Astrocyte (in vitro differentiated cells and primary cell): ENCODE data around the gene MLNR. TPM values are rescaled to one million over a fixed set of nuclear protein-coding genes. Genes with fewer than 3 reads are reported as not detected.
A peak's percentile ranks its signal among the peaks of the same experiment; 100 is the strongest.

ENCODE experiments used
- DNase-seq: peaks from one replicate; pipeline ENCODE4 v3.0.0-alpha.2; 2010; ENCODE audit warnings: low read depth
- FAIRE-seq: peaks from 2 replicates; lab custom pipeline; 2011; peaks lifted over from hg19 to GRCh38; lab: Jason Lieb, UNC
- H2AFZ ChIP-seq: 2 replicates; pipeline ENCODE4 v1.6.0; 2012; ENCODE audit warnings: low read depth, low read length, inconsistent platforms
- H3K27ac ChIP-seq: 2 replicates; pipeline ENCODE4 v1.5.1; 2011; ENCODE audit warnings: low read depth, low read length, inconsistent platforms
- H3K27me3 ChIP-seq: 2 replicates; pipeline ENCODE4 v1.6.0; 2011; ENCODE audit warnings: low read length, inconsistent platforms; ENCODE audit not compliant: insufficient read depth
- H3K36me3 ChIP-seq: 2 replicates; pipeline ENCODE4 v1.5.1; 2011; ENCODE audit warnings: low read length, inconsistent platforms; ENCODE audit not compliant: insufficient read depth
- H3K4me1 ChIP-seq: 2 replicates; pipeline ENCODE4 v1.5.1; 2011; ENCODE audit warnings: low read length, inconsistent platforms; ENCODE audit not compliant: insufficient read depth
- H3K4me2 ChIP-seq: 2 replicates; pipeline ENCODE4 v1.6.0; 2012; ENCODE audit warnings: low read length, inconsistent platforms
- H3K4me3 ChIP-seq: 2 replicates; pipeline ENCODE4 v1.5.1; 2011; ENCODE audit warnings: low read depth, mild to moderate bottlenecking, low read length, inconsistent platforms; ENCODE audit not compliant: insufficient read depth
- H3K79me2 ChIP-seq: 2 replicates; pipeline ENCODE4 v1.6.0; 2012; ENCODE audit warnings: mild to moderate bottlenecking, low read length, inconsistent platforms; ENCODE audit not compliant: insufficient read depth
- H3K9ac ChIP-seq: 2 replicates; pipeline ENCODE4 v1.6.0; 2012; ENCODE audit warnings: mild to moderate bottlenecking, low read length, inconsistent platforms
- H3K9me3 ChIP-seq: 2 replicates; pipeline ENCODE4 v1.5.1; 2012; ENCODE audit warnings: low read depth, mild to moderate bottlenecking, low read length, inconsistent platforms; ENCODE audit not compliant: insufficient read depth
- H4K20me1 ChIP-seq: 2 replicates; pipeline ENCODE4 v1.6.0; 2012; ENCODE audit warnings: low read length, inconsistent platforms; ENCODE audit not compliant: insufficient read depth
- H3K27ac Mint-ChIP-seq: one replicate; pipeline ENCODE4 v1.8.0; 2021; ENCODE audit warnings: mild to moderate bottlenecking, mixed read lengths; ENCODE audit not compliant: unreplicated experiment
- H3K27me3 Mint-ChIP-seq: one replicate; pipeline ENCODE4 v1.8.0; 2021; ENCODE audit warnings: low read depth, mixed read lengths; ENCODE audit not compliant: unreplicated experiment
- H3K36me3 Mint-ChIP-seq: one replicate; pipeline ENCODE4 v1.8.0; 2021; ENCODE audit warnings: low read depth, mixed read lengths; ENCODE audit not compliant: unreplicated experiment
- H3K4me1 Mint-ChIP-seq: one replicate; pipeline ENCODE4 v1.8.0; 2021; ENCODE audit warnings: low read depth, mixed read lengths; ENCODE audit not compliant: unreplicated experiment
- H3K4me3 Mint-ChIP-seq: one replicate; pipeline ENCODE4 v1.8.0; 2021; ENCODE audit warnings: mild to moderate bottlenecking, moderate library complexity, mixed read lengths; ENCODE audit not compliant: unreplicated experiment
- H3K9me3 Mint-ChIP-seq: one replicate; pipeline ENCODE4 v1.8.0; 2021; ENCODE audit warnings: mild to moderate bottlenecking, mixed read lengths; ENCODE audit not compliant: unreplicated experiment
- EZH2 ChIP-seq: IDR thresholded peaks from 2 replicates; pipeline ENCODE4 v1.6.1; 2012; ENCODE audit warnings: mild to moderate bottlenecking, low read length, inconsistent platforms; ENCODE audit not compliant: insufficient read depth
- total RNA-seq: library from RNA; stranded (reverse); gene quantifications from 2 replicates; pipeline ENCODE4 v1.2.1, GENCODE V29; 2021
- TF ChIP-seq, protein P1 (sequence below): IDR thresholded peaks from 2 replicates; pipeline ENCODE4 v1.5.1; 2011; ENCODE audit warnings: low read depth, mild to moderate bottlenecking, inconsistent platforms, low read length, moderate library complexity; ENCODE audit not compliant: insufficient read depth

Gene MLNR
- total RNA-seq, 1 donor from 2014 or later = not detected

DNA sequence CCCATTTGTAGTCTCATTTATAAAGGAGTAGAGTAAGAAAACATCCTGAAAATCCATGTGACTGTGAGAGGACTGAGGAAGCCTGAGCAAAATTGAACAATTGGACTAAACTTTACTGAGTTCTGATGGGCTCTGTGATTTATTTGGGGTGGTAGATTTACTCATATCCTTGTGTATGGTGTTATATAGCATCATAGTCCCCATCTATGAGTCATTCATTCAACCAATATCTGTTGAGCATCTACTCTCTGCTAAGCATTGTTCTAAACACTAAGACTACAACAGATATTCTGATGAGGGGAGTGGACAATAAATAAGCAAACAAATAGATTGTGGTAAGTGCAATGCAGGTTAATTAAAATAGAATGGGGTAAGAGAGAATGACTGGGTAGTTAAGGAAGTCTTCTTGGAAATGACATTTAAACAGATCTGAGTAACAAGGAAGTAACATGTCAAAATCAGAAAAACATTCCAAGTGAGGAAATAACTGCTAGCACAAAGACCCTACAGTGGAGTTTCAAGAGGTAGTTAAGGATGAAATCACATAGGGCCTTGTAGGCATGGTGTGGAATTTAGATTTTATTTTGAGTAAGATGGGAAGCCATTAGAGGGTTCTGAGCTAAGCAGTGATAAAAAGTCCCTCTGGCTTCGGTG is 36.3 kb upstream of the MLNR start:
- Histone ChIP-seq H3K36me3 (peaks cover 56% of the 10 kb centered on the region), H4K20me1 (peaks cover 4% of the 10 kb centered on the region), H3K27ac (no peak overlapping the region)

DNA sequence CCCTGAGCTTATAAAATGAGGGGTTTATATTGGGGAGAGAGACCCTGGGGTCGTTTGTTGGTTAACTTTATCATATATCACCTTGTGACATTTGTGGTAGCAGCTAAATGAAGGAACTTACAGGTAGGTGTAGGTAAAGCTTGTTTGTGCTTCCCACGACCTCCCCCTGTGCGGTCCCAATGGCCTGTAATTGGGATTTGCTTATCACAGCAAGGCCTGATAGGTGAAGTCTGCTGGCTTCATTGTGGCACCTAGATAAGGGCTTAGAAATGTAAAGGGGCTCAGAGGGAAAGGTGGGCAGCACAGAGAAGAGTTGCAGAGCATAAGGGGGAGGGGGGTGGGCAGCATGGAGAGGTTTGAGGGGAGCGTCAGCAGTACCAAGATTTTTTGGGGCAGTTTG is 35.5 kb upstream of the MLNR start:
- Histone ChIP-seq H3K9ac (no peak overlapping the region), H3K4me2 (no peak overlapping the region), H3K4me3 (no peak overlapping the region), H2AFZ (no peak overlapping the region), H3K9me3 (no peaks in the 10 kb centered on the region), H3K36me3 (peaks cover 50% of the 10 kb centered on the region), H4K20me1 (peaks cover 4% of the 10 kb centered on the region), H3K27me3 (no peaks in the 10 kb centered on the region), H3K27ac (no peak overlapping the region), H3K79me2 (no peaks in the 10 kb centered on the region), H3K4me1 (no peaks in the 10 kb centered on the region)
- Mint-ChIP-seq H3K4me3 (no peak overlapping the region), H3K36me3 (peaks cover 24% of the 10 kb centered on the region), H3K27me3 (no peaks in the 10 kb centered on the region), H3K27ac (no peak overlapping the region), H3K9me3 (no peaks in the 10 kb centered on the region), H3K4me1 (peaks cover 4% of the 10 kb centered on the region)
- DNase-seq (no peak), FAIRE-seq (no peak)
- TF ChIP-seq, protein P1, sequence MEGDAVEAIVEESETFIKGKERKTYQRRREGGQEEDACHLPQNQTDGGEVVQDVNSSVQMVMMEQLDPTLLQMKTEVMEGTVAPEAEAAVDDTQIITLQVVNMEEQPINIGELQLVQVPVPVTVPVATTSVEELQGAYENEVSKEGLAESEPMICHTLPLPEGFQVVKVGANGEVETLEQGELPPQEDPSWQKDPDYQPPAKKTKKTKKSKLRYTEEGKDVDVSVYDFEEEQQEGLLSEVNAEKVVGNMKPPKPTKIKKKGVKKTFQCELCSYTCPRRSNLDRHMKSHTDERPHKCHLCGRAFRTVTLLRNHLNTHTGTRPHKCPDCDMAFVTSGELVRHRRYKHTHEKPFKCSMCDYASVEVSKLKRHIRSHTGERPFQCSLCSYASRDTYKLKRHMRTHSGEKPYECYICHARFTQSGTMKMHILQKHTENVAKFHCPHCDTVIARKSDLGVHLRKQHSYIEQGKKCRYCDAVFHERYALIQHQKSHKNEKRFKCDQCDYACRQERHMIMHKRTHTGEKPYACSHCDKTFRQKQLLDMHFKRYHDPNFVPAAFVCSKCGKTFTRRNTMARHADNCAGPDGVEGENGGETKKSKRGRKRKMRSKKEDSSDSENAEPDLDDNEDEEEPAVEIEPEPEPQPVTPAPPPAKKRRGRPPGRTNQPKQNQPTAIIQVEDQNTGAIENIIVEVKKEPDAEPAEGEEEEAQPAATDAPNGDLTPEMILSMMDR = no peak
- no peak for TF ChIP-seq EZH2

More for the DNA sequence above, 36.3 kb upstream of the MLNR start:
- Mint-ChIP-seq H3K27ac (no peak overlapping the region), H3K27me3 (no peaks in the 10 kb centered on the region), H3K4me3 (no peak overlapping the region), H3K36me3 (peaks cover 26% of the 10 kb centered on the region), H3K4me1 (peaks cover 4% of the 10 kb centered on the region), H3K9me3 (no peaks in the 10 kb centered on the region)
- FAIRE-seq = peak; percentile 55
- Histone ChIP-seq H2AFZ (no peak overlapping the region), H3K79me2 (no peaks in the 10 kb centered on the region), H3K4me1 (no peaks in the 10 kb centered on the region), H3K4me3 (no peak overlapping the region), H3K9ac (no peak overlapping the region), H3K9me3 (no peaks in the 10 kb centered on the region), H3K4me2 (no peak overlapping the region), H3K27me3 (no peaks in the 10 kb centered on the region)
- DNase-seq = no peak
- TF ChIP-seq, protein P1 = no peak
- no peak for TF ChIP-seq EZH2

DNA sequence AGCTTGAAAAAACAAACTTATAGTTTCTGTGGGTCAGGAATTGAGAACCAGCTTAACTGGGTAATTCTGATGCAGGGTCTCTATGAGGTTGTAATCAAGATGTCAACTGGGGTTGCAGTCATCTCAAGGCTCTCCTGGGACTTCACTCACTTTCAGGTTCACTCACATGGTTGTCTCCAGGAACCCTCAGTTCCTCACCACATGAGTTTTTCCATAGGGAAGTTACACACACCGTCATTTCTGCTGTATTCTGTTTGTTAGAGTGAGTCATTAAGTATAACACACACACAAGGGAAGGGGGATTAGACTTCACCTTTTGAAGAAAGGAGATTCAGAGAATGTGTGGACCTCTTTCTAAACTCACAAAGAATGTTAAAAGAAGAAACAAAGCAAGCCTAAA is 34.9 kb upstream of the MLNR start:
- H3K4me2 ChIP-seq = no peak overlapping the region
- TF ChIP-seq EZH2 = no peak
- TF ChIP-seq, protein P1 = no peak
- no peaks in the 10 kb centered on the region for H3K9me3 Mint-ChIP-seq
- H3K9me3 ChIP-seq = no peaks in the 10 kb centered on the region
- H3K27me3 Mint-ChIP-seq = no peaks in the 10 kb centered on the region
- no peak overlapping the region for H3K27ac ChIP-seq
- H3K4me1 Mint-ChIP-seq = peaks cover 4% of the 10 kb centered on the region
- no peak overlapping the region for H2AFZ ChIP-seq
- no peaks in the 10 kb centered on the region for H3K79me2 ChIP-seq
- H4K20me1 ChIP-seq = peaks cover 4% of the 10 kb centered on the region
- H3K4me3 Mint-ChIP-seq = no peak overlapping the region
- no peaks in the 10 kb centered on the region for H3K27me3 ChIP-seq
- no peak overlapping the region for H3K27ac Mint-ChIP-seq
- no peaks in the 10 kb centered on the region for H3K4me1 ChIP-seq
- H3K4me3 ChIP-seq = no peak overlapping the region
- peaks cover 45% of the 10 kb centered on the region for H3K36me3 ChIP-seq
- FAIRE-seq (no peak), DNase-seq (no peak)
- H3K9ac ChIP-seq = no peak overlapping the region
- H3K36me3 Mint-ChIP-seq = peaks cover 24% of the 10 kb centered on the region
